ENCODE results near the gene DNAJC4.

The DNAJC4 gene

GRCh38 chr11:64211181-64211872 is 19.0 kb upstream of the DNAJC4 start:
- no peaks in the 10 kb centered on the region for H4K20me1 ChIP-seq (ENCODE audit: insufficient read depth, low read length)
- H3K9me2 ChIP-seq (replicated peaks; ENCODE audit: insufficient read depth, low read length): no peaks in the 10 kb centered on the region
- TF ChIP-seq EZH2phosphoT487 (IDR thresholded peaks at IDR 0.05; ENCODE audit: low read length) (no peak), EZH2 (optimal IDR thresholded peaks at IDR 0.05; ENCODE audit: low read depth, low read length) (no peak)
- TF ChIP-seq, protein P1, sequence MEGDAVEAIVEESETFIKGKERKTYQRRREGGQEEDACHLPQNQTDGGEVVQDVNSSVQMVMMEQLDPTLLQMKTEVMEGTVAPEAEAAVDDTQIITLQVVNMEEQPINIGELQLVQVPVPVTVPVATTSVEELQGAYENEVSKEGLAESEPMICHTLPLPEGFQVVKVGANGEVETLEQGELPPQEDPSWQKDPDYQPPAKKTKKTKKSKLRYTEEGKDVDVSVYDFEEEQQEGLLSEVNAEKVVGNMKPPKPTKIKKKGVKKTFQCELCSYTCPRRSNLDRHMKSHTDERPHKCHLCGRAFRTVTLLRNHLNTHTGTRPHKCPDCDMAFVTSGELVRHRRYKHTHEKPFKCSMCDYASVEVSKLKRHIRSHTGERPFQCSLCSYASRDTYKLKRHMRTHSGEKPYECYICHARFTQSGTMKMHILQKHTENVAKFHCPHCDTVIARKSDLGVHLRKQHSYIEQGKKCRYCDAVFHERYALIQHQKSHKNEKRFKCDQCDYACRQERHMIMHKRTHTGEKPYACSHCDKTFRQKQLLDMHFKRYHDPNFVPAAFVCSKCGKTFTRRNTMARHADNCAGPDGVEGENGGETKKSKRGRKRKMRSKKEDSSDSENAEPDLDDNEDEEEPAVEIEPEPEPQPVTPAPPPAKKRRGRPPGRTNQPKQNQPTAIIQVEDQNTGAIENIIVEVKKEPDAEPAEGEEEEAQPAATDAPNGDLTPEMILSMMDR (IDR thresholded peaks at IDR 0.05; ENCODE audit: low read length): no peak
- no peak overlapping the region for H2AFZ ChIP-seq (ENCODE audit: low read length)
- no peak for DNase-seq
- H3K4me1 ChIP-seq (ENCODE audit: low read length): peaks cover 3% of the 10 kb centered on the region; the same call in 1 of the 2 replicates
- H3K79me2 ChIP-seq (ENCODE audit: low read length): no peaks in the 10 kb centered on the region; the same call in 1 of the 2 replicates
- no peaks in the 10 kb centered on the region for H3K36me3 ChIP-seq (replicated peaks; ENCODE audit: insufficient read depth, low read length)
- no peak overlapping the region for H3K9ac ChIP-seq (ENCODE audit: low read length)
- H3K4me3 ChIP-seq (ENCODE audit: low read length): no peak overlapping the region
- H3K9me3 ChIP-seq (replicated peaks; ENCODE audit: insufficient read depth, low read length): no peaks in the 10 kb centered on the region
- no peak overlapping the region for H3K4me2 ChIP-seq (ENCODE audit: low read depth, low read length)
- H3K27ac ChIP-seq (ENCODE audit: low read length): no peak overlapping the region
- no peaks in the 10 kb centered on the region; the same call in 1 of the 2 replicates for H3F3A ChIP-seq (ENCODE audit: insufficient read depth, low read length)
- H3K27me3 ChIP-seq (replicated peaks; ENCODE audit: insufficient read depth, low read length): no peaks in the 10 kb centered on the region

DNA sequence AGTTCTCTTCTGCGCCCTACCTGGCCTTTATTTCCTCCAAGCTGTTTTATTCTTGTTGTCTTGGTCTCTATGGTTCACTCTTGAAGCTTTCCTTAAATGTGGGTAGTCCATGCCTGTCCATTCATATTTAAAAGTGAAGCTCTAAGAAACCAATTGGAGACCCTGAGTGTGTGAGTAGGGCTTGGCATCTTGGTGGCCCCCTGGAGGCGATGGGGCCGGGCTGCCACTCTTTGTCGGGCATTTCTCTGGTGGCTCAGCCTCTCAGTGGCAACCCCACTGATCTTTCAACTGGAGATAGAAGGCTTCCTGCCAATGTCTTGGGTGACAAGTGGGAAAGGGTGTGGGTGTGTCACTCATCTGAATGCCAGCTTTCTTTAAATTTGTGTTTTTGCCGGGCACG is 13.5 kb upstream of the DNAJC4 start:
- Histone ChIP-seq H3K9ac (ENCODE audit: low read length) (no peak overlapping the region), H3F3A (ENCODE audit: insufficient read depth, low read length) (no peaks in the 10 kb centered on the region), H3K4me2 (ENCODE audit: low read depth, low read length) (no peak overlapping the region), H3K27me3 (replicated peaks; ENCODE audit: insufficient read depth, low read length) (no peaks in the 10 kb centered on the region), H2AFZ (ENCODE audit: low read length) (no peak overlapping the region), H3K4me3 (ENCODE audit: low read length) (no peak overlapping the region), H3K9me2 (replicated peaks; ENCODE audit: insufficient read depth, low read length) (no peaks in the 10 kb centered on the region), H3K9me3 (replicated peaks; ENCODE audit: insufficient read depth, low read length) (no peaks in the 10 kb centered on the region), H3K4me1 (ENCODE audit: low read length) (no peaks in the 10 kb centered on the region), H3K36me3 (replicated peaks; ENCODE audit: insufficient read depth, low read length) (no peaks in the 10 kb centered on the region), H3K79me2 (ENCODE audit: low read length) (no peaks in the 10 kb centered on the region), H4K20me1 (ENCODE audit: insufficient read depth, low read length) (no peaks in the 10 kb centered on the region), H3K27ac (ENCODE audit: low read length) (no peak overlapping the region)
- TF ChIP-seq EZH2 (optimal IDR thresholded peaks at IDR 0.05; ENCODE audit: low read depth, low read length) (no peak), EZH2phosphoT487 (IDR thresholded peaks at IDR 0.05; ENCODE audit: low read length) (no peak)
- TF ChIP-seq, protein P1 (IDR thresholded peaks at IDR 0.05; ENCODE audit: low read length): no peak
- no peak for DNase-seq

- H2AFZ ChIP-seq (ENCODE audit: low read length): no peak overlapping the region
- H3K9me2 ChIP-seq (replicated peaks; ENCODE audit: insufficient read depth, low read length): no peaks in the 10 kb centered on the region
- no peaks in the 10 kb centered on the region for H3K9me3 ChIP-seq (replicated peaks; ENCODE audit: insufficient read depth, low read length)
- H3K27me3 ChIP-seq (replicated peaks; ENCODE audit: insufficient read depth, low read length): no peaks in the 10 kb centered on the region
- H3K36me3 ChIP-seq (replicated peaks; ENCODE audit: insufficient read depth, low read length): no peaks in the 10 kb centered on the region
- no peaks in the 10 kb centered on the region for H3K4me1 ChIP-seq (ENCODE audit: low read length)
- no peak overlapping the region for H3K4me3 ChIP-seq (ENCODE audit: low read length)
- H3K9ac ChIP-seq (ENCODE audit: low read length): no peak overlapping the region
- H3K4me2 ChIP-seq (ENCODE audit: low read depth, low read length): no peak overlapping the region
- no peak for DNase-seq
- no peaks in the 10 kb centered on the region for H3K79me2 ChIP-seq (ENCODE audit: low read length)
- no peaks in the 10 kb centered on the region for H4K20me1 ChIP-seq (ENCODE audit: insufficient read depth, low read length)
- H3K27ac ChIP-seq (ENCODE audit: low read length): no peak overlapping the region
- TF ChIP-seq, protein P1 (IDR thresholded peaks at IDR 0.05; ENCODE audit: low read length): no peak
- no peak for TF ChIP-seq EZH2phosphoT487 (IDR thresholded peaks at IDR 0.05; ENCODE audit: low read length)
- TF ChIP-seq EZH2 (optimal IDR thresholded peaks at IDR 0.05; ENCODE audit: low read depth, low read length): no peak
- no peaks in the 10 kb centered on the region for H3F3A ChIP-seq (ENCODE audit: insufficient read depth, low read length)
These were observed 11.6 kb upstream of the DNAJC4 start for GRCh38 chr11:64218628-64219353.
